ENCODE measurements around the gene SDC4.

SDC4 gene

DNA sequence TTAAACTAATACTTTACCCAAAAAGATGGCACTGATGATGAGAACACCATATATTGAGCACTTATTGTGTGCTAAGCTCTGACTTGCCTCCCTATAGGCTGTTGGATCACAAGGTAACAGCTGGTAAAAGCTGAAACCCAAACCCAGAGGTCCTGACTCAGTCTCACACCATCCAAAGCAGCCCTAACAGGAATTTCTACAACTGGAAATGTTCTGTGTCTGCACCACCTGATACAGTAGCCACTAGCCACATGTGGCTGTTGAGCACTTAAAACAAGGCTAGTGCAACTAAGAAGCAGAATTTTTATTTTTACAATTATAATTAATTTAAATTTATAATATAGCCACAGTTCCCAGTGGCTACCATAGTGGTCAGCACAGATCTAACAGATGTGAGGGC, 24.5 kb downstream of the SDC4 start:
- TF ChIP-seq, protein P1, sequence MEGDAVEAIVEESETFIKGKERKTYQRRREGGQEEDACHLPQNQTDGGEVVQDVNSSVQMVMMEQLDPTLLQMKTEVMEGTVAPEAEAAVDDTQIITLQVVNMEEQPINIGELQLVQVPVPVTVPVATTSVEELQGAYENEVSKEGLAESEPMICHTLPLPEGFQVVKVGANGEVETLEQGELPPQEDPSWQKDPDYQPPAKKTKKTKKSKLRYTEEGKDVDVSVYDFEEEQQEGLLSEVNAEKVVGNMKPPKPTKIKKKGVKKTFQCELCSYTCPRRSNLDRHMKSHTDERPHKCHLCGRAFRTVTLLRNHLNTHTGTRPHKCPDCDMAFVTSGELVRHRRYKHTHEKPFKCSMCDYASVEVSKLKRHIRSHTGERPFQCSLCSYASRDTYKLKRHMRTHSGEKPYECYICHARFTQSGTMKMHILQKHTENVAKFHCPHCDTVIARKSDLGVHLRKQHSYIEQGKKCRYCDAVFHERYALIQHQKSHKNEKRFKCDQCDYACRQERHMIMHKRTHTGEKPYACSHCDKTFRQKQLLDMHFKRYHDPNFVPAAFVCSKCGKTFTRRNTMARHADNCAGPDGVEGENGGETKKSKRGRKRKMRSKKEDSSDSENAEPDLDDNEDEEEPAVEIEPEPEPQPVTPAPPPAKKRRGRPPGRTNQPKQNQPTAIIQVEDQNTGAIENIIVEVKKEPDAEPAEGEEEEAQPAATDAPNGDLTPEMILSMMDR (IDR thresholded peaks at IDR 0.05; ENCODE audit: insufficient read depth, low read length, poor library complexity, severe bottlenecking) = no peak
- Histone ChIP-seq H3K27me3 (replicated peaks; ENCODE audit: control insufficient read depth, insufficient read depth, low read length) (no peaks in the 10 kb centered on the region), H3K4me3 (replicated peaks; ENCODE audit: low read depth, low read length) (no peak overlapping the region), H3K36me3 (ENCODE audit: control insufficient read depth, insufficient read depth, low read length) (no peaks in the 10 kb centered on the region; the same call in 1 of the 2 replicates)
- DNase-seq (ENCODE audit: extremely low read depth, insufficient read length) = no peak

DNA sequence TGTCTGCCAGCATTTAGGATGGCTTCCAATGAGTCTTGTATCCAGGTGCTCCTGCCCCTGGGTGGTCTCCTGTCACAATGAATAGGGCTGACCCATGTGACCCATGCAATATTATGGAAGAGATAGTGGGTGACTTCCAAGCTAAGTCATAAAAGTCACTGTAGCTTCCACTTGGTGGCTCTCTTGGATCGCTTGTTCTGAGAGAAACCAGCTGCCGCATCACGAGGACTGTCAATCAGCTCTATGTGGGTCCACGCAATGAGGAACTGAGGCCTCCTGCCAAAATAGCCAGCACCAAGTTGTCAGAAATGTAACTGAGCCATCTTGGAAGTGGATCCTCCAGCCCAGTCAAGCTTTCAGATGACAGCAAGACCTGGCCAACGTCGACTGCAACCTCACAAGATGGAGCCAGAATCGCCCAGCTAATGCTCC, 25.3 kb downstream of the SDC4 start:
- DNase-seq (ENCODE audit: extremely low read depth, insufficient read length) = no peak
- TF ChIP-seq, protein P1 (IDR thresholded peaks at IDR 0.05; ENCODE audit: insufficient read depth, low read length, poor library complexity, severe bottlenecking) = peak; percentile 37
- no peaks in the 10 kb centered on the region for H3K27me3 ChIP-seq (replicated peaks; ENCODE audit: control insufficient read depth, insufficient read depth, low read length)
- no peaks in the 10 kb centered on the region; the same call in 1 of the 2 replicates for H3K36me3 ChIP-seq (ENCODE audit: control insufficient read depth, insufficient read depth, low read length)
- no peak overlapping the region for H3K4me3 ChIP-seq (replicated peaks; ENCODE audit: low read depth, low read length)

DNA sequence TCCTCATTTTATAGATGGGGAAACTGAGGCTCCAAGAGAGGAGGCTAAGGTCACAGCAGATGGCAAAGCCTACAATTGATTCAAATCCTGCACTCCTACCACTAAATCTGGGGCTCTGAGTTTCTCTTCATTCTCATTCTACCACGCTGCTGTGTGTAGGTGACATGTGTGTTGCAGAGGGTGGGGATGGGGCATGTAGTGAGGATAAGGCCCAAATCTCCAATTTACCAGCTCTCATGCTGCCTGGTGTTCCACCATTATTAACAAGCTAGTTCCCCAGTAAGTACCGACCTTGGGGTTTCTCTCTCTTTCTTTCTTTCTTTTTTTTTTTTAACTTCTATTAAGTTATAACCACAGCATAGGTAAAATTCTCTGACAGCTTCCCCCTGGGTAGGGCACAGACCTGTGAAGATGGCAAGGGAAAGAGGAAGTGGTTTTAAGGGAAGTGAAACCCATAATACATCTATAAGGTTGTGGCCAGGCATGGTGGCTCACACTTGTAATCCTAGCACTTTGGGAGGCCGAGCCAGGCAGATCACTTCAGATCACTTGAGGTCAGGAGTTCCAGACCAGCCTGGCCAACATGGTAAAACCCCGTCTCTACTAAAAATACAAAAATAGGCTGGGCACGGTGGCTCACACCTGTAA, 27.2 kb downstream of the SDC4 start:
- Histone ChIP-seq H3K4me3 (replicated peaks; ENCODE audit: low read depth, low read length) (no peak overlapping the region), H3K36me3 (ENCODE audit: control insufficient read depth, insufficient read depth, low read length) (no peaks in the 10 kb centered on the region; the same call in 1 of the 2 replicates), H3K27me3 (replicated peaks; ENCODE audit: control insufficient read depth, insufficient read depth, low read length) (no peaks in the 10 kb centered on the region; the same call in 1 of the 2 replicates)
- peak; percentile 67 for DNase-seq (ENCODE audit: extremely low read depth, insufficient read length)
- TF ChIP-seq, protein P1 (IDR thresholded peaks at IDR 0.05; ENCODE audit: insufficient read depth, low read length, poor library complexity, severe bottlenecking) = no peak

DNA sequence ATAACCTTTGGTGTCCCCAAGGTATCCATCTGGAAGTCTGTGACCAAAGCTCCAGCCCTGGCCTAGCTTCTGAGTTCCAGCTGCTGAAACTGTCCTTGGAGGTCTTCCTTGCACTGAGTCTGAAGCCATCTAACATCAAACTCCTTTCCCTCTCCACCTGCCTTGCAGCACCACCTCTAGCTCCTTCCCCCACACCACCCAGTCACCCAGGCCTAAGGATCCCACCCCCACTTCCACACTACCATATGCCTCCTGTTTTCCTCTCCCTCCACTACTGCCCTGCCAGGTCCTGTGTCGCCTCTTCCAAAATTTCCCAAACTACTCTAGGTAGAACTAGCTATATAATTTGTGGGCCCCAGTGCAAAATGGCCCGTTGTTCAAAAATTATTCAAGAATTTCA, 29.3 kb downstream of the SDC4 start:
- DNase-seq (ENCODE audit: extremely low read depth, insufficient read length) = no peak
- no peaks in the 10 kb centered on the region for H3K36me3 ChIP-seq (ENCODE audit: control insufficient read depth, insufficient read depth, low read length)
- no peaks in the 10 kb centered on the region; the same call in 1 of the 2 replicates for H3K27me3 ChIP-seq (replicated peaks; ENCODE audit: control insufficient read depth, insufficient read depth, low read length)
- H3K4me3 ChIP-seq (replicated peaks; ENCODE audit: low read depth, low read length) = no peak overlapping the region
- TF ChIP-seq, protein P1 (IDR thresholded peaks at IDR 0.05; ENCODE audit: insufficient read depth, low read length, poor library complexity, severe bottlenecking) = no peak

DNA sequence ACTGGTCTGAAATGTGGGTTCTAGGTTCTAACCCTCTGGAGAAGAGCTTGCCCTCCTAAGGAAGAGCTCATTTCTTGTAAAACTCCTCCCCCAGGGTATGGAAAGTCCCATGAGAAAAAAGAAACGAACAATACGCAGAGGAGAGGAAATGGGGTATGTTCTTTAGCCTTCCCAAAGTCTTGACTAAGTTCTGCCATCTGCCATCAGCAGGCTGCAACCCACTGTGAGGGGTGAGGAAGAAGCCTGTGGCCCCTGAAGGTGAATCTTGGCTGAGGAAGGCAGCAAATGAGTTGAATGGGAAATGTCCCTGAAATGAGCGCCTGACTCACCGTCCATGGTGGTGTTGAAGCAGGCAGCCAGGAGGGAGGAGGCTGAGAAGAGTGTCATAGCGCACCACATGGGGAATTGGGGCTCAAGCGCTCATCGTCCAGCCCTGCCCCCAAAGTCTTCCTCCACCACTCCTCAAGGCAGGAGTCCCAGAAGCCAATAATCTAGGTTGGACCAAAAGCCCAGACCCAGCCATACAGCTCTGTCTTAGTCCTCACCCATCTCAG, 29.8 kb downstream of the SDC4 start:
- no peaks in the 10 kb centered on the region for H3K36me3 ChIP-seq (ENCODE audit: control insufficient read depth, insufficient read depth, low read length)
- no peaks in the 10 kb centered on the region; the same call in 1 of the 2 replicates for H3K27me3 ChIP-seq (replicated peaks; ENCODE audit: control insufficient read depth, insufficient read depth, low read length)
- H3K4me3 ChIP-seq (replicated peaks; ENCODE audit: low read depth, low read length) = no peak overlapping the region
- TF ChIP-seq, protein P1 (IDR thresholded peaks at IDR 0.05; ENCODE audit: insufficient read depth, low read length, poor library complexity, severe bottlenecking) = no peak
- DNase-seq (ENCODE audit: extremely low read depth, insufficient read length) = no peak
